ENCODE results near the gene SH3D19.
"Not testable (repeated sequence)": the region's sequence is repeated elsewhere in the genome, so short reads cannot be mapped to it uniquely, and the experiment has no call there.

SH3D19 gene

DNA sequence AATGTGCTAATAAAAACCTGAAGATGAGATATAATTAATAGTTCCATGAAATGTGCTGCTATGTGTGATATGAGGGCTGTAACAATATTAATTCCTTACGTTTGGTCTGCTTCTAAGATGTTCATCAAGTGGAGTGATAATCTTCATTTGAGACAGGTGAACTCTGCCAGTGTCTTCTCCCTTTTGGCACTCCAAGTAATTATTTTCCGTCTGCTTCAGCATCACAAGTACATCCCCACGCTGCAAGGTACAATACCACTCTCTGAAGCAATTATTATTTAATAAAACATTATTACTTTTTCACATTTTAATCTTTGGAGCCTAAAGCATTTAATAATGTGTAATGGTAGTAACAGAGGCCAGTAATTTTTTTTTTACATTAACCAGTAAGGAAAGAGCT, 181.6 kb downstream of the SH3D19 start:
- no peak for DNase-seq

DNA sequence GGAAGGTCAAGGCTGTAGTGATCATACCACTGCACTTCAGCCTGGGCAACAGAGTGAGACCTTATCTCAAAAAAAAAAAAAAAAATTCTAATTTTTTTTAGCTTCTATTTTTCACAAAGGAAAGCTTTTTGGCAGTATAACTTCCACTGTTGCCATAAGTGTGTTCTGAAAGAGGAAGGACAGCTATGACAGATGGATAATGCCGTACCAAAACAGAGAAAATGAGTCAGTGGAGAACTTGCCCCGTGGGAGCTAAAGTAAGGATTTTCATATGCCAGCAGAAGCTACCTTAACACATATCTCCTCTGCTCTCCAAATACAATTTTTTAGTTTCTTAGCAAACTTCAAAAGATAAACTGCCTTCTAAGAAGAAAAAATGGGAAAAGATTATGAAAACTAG, 182.2 kb downstream of the SH3D19 start:
- no peak for DNase-seq

DNA sequence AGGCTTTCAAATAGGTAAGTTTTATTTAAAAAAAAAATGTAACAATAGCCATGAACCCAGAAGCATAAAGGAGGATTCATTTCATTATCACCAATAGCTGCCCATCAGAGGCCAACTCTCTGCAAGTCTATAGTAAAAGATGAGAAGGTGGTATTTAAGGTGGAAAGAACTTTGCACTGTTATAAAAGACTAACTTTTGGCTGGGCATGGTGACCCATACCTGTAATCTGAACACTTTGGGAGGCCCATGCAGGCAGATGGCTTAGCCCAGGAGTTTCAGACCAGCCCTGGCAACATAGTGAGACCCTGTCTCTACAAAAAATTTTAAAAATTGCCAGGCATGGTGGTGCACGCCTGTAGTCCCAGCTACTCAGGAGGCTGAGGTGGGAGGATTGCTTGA, 182.6 kb downstream of the SH3D19 start:
- DNase-seq, result no peak

DNA sequence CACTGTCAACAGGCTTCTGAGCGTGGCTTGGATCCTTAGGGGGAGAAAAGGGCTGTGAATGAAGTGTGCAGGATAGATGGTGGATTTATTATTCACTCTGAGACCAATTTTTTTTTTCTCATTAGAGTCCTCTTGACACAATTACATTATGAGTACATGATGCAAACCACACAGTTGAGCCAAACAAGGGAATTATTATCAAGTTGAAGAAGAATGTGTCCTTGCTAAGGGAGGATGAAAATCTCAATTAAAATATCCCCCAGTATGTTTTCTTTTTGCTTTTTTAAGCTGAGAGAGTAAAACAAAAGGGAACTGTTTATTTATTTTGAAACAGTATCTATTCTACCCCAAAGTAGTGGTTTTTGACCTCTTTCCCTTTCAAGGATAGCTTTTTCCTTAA, 185.6 kb downstream of the SH3D19 start:
- DNase-seq, result no peak

DNA sequence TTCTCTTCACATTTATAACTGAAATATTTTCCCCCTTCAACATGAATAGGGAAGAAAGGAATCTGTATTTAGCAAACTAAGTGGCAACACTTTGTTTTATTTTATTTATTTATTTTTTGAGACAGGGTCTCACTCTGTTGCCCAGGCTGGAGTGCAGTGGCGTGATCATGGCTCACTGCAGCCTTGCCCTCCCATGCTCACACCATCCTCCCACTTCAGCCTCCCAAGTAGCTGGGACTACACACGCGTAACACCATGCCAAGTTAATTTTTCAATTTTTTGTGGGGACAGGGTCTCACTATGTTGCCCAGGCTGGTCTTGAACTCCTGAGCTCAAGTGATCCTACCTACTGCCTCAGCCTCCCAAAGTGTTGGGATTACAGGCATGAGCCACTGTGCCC, 189.4 kb downstream of the SH3D19 start:
- not testable (repeated sequence) for DNase-seq

DNA sequence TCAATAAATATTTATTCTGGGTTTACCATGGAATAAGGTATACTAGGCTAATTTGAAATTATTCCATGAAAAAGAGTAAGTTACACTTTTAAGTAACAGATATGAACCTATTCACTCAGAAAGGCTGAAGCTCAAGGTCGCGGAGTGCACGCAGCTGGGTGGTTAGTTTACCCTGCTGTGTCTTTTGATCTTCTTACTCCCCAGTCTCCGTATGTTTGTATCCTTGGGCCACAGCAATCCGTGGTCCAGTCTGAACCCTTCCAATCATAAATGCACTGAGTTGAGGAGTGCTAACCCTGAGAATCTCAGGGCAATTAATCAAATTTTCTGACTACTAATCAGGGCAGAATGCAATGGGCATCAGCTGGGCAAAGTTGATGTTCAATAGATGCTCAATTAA, 192.1 kb downstream of the SH3D19 start:
- DNase-seq, result no peak

DNA sequence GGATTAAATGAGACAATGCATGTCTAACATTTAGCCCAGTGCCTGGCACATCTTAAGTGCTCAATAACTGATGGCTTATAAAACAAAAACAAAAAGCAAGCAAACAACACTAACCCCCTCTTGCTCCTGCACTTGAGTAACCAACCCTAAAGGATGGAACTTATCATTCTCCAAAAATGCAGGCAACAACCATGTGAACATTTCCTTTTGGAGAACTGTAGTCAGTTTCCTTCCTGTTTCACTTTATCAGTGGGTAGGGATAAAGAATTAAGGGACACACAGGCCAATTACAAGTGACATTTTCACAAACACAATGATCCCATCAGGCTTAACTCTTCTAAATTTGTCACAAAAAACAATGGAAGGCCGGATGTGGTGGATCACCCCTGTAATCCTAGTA, 195.6 kb downstream of the SH3D19 start:
- no peak for DNase-seq

DNA sequence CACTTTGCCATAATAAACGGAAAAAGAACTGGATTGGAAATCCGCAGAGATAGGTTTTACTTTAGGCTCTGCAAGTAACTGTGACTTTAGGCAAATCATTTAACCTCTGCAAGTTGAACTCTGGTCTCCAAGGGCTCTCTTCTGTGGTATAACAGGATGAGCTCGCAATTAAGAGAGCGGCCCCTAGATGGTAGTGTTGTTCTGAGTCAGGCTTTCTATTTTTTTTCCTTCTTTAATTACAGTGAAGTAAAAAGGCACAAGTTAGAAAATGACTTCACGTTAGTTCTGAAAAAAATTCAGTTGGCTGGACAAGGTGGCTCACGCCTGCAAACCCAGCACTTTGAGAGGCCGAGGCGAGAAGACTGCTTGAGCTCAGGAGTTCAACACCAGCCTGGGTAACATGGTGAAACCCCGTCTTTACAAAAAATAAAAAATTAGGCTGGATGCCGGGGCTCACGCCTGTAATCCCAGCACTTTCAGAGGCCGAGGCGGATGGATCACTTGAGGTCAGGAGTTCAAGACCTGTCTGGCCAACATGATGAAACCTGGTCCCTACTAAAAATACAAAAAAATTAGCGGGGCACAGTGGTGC, 207.9 kb downstream of the SH3D19 start:
- DNase-seq, result peak; percentile 52

DNA sequence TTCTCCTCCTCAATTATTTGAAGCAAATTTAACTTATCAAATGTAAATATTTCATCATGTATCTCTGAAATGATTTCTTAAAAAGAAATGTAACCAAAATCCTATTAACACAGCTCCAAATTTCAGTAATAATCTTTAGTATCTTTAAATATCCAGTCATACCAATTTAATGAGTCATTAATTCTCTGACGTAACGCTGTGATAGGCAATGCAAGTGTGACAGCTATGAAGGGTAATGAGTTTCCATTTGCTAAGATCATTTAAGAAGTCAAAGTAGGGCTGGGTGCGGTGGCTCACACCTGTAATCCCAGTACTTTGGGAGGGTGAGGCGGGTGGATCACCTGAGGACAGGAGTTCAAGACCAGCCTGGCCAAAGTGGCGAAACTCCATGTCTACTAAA, 210.4 kb downstream of the SH3D19 start:
- no peak for DNase-seq

DNA sequence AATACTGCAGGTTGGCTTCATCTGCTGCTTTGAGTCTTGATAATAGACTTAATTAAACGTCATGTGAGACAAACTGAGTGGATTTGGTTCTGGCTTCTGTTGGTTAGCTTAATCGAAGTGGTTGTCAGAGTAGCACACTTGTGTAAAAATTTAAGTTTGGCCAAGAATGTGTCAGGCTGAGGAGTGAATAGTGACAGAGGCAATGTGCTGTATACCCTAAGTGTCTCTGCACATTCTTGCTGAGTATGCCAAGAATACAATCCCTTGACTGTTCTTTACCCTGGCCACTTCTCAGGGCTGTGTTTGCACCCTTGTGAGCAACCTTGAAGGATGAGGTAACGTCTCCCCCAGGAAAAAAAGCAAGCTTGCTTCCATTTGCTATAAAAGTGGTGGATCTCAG, 211.1 kb downstream of the SH3D19 start:
- no peak for DNase-seq

DNA sequence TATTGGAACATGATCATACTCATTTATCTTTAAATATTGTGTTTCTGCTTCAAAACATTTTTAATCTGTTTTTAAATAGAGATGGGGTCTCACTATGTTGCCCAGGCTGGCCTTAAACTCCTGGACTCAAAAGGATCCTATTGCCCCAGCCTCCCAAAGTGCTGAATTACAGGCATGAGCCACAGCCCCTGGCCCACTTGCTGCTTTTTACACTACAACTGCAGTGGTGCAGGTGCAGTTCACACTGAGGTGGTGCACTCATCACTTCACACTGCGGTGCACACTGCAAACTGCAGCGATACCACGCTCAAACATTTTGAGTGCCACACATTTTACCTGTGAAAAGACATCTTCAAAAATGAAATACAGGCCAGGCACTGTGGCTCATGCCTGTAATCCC, 215.2 kb downstream of the SH3D19 start:
- no peak for DNase-seq

DNA sequence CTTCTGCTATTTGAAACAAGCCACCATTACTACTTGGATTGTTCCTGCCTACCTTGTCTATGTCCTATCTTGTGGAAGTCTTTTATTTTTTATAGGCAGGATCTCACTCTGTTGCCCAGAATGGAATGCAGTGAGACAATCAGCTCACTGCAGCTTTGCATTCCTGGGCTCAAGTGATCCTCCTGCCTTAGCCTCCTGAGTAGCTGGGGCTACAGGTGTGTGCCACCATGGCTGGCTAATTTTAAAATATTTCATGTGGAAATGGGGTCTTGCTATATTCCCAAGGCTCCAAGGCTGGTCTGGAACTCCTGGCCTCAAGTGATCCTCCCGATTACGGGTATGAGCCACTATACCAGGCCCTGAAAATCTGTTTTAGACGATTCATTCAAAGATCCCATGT, 218.3 kb downstream of the SH3D19 start:
- no peak for DNase-seq

DNA sequence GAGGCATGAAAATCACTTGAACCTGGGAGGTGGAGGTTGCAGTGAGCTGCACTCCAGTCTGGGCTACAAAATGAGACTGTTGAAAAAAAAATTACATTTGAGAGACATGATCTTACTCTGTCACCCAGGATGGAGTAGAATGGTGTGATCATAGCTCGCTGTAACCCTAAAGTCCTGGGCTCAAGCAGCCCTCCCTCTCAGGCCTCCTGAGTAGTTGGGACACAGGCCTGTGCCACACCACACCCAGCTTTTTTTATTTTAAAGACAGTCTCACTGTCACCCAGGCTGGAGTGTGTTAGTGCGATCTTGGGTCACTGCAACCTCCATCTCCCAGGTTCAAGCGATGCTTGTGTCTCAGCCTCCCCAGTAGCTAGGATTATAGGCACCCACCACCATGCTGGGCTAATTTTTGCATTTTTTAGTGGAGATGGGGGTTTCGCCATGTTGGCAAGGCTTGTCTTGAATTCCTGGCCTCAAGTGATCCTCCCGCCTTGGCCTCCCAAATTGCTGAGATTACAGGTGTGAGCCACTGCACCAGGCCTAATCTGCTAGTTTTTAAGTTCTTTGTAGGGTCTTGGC, 219.9 kb downstream of the SH3D19 start:
- DNase-seq, result no peak

DNA sequence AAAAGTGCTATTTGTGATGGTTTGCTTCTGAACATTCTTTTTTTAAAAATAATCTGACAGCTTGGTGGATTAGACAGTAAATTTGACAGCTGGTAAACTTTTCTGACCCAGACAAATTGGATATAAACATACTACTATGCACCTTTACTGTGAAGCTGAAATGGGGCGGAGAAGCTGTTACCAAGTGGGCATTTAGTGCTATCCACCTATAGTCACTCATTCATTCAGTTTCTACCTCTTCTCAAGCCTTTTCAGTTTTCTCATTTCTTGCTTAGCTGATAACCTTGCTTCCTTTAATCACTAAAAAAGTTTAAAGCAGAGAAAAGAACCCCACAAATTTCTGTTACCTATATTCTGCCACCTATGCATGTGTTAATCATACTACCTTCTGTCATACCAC, 220.8 kb downstream of the SH3D19 start:
- no peak for DNase-seq

DNA sequence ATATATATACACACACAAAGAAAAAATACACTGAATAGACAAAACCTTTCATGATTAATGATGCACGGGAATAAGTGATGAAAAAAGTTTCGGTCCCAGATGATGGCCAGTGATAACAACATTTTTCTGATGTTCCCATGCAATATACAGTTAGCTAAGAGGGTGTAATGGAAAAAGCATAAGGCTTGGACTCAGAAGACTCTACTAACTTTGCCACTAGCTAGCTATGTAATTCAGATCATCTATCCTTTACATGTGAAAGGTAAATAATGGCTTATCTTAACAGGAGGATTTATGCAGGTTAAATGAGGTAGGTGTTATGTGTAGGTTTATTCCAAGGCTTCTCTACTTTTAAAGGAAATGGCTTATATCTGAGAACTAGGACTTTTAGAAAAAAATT, 221.6 kb downstream of the SH3D19 start:
- no peak for DNase-seq

DNA sequence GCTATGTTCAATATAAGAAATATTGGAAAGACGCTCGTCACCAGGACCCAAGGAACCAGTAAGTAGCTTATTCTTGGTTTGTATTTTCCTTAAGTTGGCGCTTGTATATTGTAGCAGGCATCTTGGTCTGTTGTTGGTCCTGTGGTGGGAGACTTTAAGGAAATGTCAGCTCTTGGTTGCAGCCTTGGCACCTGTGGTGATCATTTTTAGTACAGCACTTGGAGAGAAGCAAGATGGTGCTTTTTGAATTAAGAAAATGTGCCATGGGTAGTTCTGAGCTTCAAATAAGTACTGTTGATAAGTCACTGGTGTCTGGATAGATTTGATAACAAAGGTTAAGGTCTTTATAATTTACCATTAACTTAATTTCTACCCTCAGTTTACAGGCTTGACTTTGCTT, 224.9 kb downstream of the SH3D19 start:
- no peak for DNase-seq

DNA sequence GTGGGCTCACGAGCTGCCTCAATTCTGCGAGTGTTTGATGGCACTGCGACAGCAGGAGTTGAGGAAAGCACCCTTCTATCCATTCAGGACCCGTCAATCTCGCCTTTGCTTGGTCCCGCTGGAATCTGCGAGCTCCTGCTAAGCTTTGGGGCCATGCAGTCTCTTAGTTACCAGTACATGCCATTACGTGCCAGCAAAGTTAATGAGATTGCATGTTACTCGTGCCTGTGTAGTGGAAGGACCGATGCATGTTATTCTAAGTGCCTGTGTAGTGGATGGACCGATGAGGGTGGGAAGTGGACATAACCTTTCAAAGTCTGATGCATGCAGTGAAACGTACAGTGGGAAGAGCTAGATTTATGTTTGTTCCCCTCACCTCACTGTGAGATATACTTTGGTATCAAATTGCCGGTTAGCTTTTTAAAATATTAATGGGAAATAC, 225.4 kb downstream of the SH3D19 start:
- no peak for DNase-seq

DNA sequence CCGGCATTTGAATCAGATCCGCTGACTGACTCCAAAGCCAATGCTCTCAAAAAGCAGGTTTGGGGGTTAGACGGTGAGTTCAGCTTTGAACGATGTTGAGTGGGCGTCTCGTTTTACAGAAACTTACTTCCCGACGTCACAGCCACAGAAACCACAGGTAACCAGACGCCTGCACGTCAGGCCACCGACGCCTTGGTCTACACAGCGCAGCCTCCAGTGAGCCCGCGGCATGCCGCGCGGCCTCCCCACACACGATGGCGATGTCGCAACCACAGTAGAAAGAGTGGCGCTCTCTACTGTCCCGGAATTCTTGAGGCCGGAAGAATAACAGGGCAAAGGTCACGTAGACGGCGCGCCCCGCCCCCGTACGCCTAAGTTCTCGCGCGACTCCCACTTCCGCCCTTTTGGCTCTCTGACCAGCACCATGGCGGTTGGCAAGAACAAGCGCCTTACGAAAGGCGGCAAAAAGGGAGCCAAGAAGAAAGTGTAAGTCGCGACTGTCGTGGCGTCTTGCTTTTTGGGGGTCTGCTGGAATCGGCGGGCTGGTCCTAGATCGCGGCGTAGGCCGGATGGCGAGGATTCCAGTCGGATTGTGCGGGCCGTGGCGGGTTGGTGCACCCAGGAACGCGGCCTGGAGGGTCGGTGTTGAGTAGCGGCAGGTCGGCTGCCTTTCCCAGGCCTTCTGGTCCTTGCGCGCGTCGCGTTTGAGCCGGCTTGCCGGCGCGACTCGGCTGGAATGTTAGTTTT, 226.0 kb downstream of the SH3D19 start, which contains the start of gene RPS3A:
Gene RPS3A, plus strand, starts transcription at position 400 of the 747 bp plus-strand sequence. Its CDS starts 25 bp downstream, at position 425.
- peak; percentile 97 for DNase-seq

DNA sequence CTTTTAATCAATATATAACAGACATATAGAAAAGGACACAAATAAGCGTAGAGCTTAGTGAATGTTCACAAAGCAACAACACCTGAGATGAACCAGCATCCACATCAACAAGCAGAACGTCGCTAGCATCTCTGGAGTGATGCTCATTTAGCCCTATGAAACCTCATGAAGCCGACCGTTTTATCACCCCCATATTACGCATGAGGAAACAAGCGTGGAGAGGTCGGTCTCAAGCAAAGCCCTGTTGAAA, 226.5 kb downstream of the SH3D19 start:
- DNase-seq, result no peak

DNA sequence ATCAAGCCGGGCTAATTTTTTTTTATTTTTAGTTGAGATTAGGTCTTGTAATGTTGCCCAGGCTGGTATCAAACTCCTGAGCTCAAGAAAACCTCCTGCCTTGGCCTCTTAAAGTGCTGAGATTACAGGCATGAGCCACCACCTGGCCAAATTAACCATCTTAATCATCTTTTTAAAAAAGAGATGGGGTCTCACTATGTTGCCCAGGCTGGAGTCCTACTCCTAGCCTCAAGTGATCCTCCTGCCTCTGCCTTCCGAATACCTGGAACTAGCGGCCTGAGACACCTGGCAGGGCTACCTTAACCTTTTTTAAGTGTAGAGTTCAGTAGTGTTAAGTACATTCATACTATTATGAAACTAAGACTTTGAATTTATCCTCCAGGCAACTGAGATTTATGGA, 227.6 kb downstream of the SH3D19 start:
- DNase-seq, result no peak

DNA sequence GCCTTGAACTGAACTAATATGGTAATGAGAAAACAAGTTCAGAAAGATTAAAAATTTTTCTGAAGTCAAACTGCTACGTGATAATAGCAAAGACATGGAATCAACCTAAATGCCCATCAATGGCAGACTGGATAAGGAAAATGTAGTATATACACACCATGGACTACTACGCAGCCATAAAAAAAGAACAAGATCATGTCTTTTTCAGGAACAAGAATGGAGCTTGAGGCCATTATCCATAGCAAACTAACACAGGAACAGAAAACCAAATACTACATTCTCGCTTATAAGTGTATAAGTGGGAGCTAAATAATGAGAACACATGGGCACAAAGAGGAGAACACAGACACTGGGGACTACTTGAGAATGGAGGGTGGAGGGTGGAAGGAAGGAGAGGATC, 230.3 kb downstream of the SH3D19 start:
- no peak for DNase-seq

DNA sequence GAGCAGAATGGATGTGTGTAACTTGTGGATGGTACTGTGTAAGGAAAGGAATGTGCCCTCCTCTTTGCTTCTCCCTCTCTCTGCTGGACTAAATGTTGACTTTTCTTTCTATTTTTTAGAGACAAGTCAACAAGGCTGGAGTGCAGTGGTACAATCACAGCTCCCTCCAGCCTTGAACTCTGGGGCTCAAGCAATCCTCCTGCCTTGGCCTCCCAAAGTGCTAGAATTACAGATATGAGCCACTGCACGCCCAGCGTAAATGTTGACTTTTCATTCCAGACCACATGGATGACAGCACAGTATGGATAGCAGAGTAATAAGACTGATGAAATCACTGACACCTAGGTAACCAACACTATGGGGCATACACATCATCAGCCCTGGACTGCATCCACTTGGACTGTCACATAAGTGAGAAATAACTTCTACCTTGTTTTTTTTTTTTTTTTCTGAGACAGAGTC, 231.1 kb downstream of the SH3D19 start:
- DNase-seq, result no peak

DNA sequence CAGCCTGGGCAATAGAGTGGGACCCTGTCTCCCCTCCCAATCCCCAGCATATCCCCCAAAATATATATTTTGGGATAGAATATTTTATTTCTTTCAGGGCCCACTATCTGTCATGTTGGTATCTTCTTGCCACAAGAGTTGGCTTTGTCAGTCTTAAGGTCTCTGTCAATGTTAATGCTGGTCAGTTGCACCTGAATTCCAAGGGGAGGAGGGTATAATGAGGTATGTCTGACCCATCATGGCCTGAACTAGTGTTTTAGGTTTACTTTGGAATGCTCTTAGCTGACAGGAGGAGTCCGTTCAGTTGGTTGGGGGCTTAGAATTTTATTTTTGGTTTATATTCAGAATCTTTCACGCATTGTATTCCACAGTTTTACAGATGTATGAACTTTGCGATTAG, 232.2 kb downstream of the SH3D19 start:
- DNase-seq, result no peak

DNA sequence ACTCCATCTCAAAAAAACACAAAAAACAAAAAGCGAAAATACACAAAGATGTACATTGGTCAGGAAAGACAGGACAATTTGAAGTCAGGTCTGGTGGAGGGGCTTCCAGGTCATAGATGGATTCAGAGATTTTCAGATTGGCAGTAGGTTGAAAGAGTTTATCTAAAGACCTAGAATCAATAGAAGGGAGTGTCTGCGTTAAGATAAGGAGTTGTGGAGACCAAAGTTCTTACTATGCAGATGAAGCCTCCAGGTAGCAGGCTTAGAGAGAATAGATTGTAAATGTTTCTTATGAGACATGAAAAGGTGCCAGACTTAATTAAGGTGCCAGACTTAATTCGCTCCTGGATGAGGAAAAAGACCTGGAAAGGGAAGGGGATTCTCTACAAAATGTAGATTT, 232.9 kb downstream of the SH3D19 start:
- no peak for DNase-seq

DNA sequence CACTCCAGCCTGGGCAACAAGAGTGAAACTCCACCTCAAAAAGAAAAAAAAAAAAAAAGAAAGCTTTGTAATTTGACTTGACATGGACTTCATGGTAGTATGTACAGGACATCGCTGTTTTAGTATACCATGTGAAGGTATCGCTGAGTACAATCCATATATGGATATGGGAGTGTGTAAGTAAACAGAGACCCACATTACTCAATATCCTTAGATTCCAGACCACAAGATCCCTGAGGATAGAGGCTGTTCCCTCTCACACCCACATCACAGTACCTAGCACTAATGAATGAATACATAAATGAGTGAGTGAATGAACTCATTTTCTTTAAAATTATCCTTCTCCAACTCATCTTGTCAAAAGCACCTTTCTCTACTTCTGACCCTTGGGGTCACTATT, 234.4 kb downstream of the SH3D19 start:
- DNase-seq, result no peak

Measured in CD4-positive, alpha-beta T cell treated with Interleukin-17A for 4 hours (primary cell).